Astrocyte (in vitro differentiated cells and primary cell): ENCODE results near the gene CSNK1E. TPM values are rescaled to one million over a fixed set of nuclear protein-coding genes. Genes with fewer than 3 reads are reported as not detected.

Experiments
- DNase-seq: peaks from one replicate; pipeline ENCODE4 v3.0.0-alpha.2; 2010; ENCODE audit warnings: low read depth
- FAIRE-seq: peaks from 2 replicates; lab custom pipeline; 2011; peaks lifted over from hg19 to GRCh38; lab: Jason Lieb, UNC
- H2AFZ ChIP-seq: 2 replicates; pipeline ENCODE4 v1.6.0; 2012; ENCODE audit warnings: low read depth, low read length, inconsistent platforms
- H3K27ac ChIP-seq: 2 replicates; pipeline ENCODE4 v1.5.1; 2011; ENCODE audit warnings: low read depth, low read length, inconsistent platforms
- H3K27me3 ChIP-seq: 2 replicates; pipeline ENCODE4 v1.6.0; 2011; ENCODE audit warnings: low read length, inconsistent platforms; ENCODE audit not compliant: insufficient read depth
- H3K36me3 ChIP-seq: 2 replicates; pipeline ENCODE4 v1.5.1; 2011; ENCODE audit warnings: low read length, inconsistent platforms; ENCODE audit not compliant: insufficient read depth
- H3K4me1 ChIP-seq: 2 replicates; pipeline ENCODE4 v1.5.1; 2011; ENCODE audit warnings: low read length, inconsistent platforms; ENCODE audit not compliant: insufficient read depth
- H3K4me2 ChIP-seq: 2 replicates; pipeline ENCODE4 v1.6.0; 2012; ENCODE audit warnings: low read length, inconsistent platforms
- H3K4me3 ChIP-seq: 2 replicates; pipeline ENCODE4 v1.5.1; 2011; ENCODE audit warnings: low read depth, mild to moderate bottlenecking, low read length, inconsistent platforms; ENCODE audit not compliant: insufficient read depth
- H3K79me2 ChIP-seq: 2 replicates; pipeline ENCODE4 v1.6.0; 2012; ENCODE audit warnings: mild to moderate bottlenecking, low read length, inconsistent platforms; ENCODE audit not compliant: insufficient read depth
- H3K9ac ChIP-seq: 2 replicates; pipeline ENCODE4 v1.6.0; 2012; ENCODE audit warnings: mild to moderate bottlenecking, low read length, inconsistent platforms
- H3K9me3 ChIP-seq: 2 replicates; pipeline ENCODE4 v1.5.1; 2012; ENCODE audit warnings: low read depth, mild to moderate bottlenecking, low read length, inconsistent platforms; ENCODE audit not compliant: insufficient read depth
- H4K20me1 ChIP-seq: 2 replicates; pipeline ENCODE4 v1.6.0; 2012; ENCODE audit warnings: low read length, inconsistent platforms; ENCODE audit not compliant: insufficient read depth
- H3K27ac Mint-ChIP-seq: one replicate; pipeline ENCODE4 v1.8.0; 2021; ENCODE audit warnings: mild to moderate bottlenecking, mixed read lengths; ENCODE audit not compliant: unreplicated experiment
- H3K27me3 Mint-ChIP-seq: one replicate; pipeline ENCODE4 v1.8.0; 2021; ENCODE audit warnings: low read depth, mixed read lengths; ENCODE audit not compliant: unreplicated experiment
- H3K36me3 Mint-ChIP-seq: one replicate; pipeline ENCODE4 v1.8.0; 2021; ENCODE audit warnings: low read depth, mixed read lengths; ENCODE audit not compliant: unreplicated experiment
- H3K4me1 Mint-ChIP-seq: one replicate; pipeline ENCODE4 v1.8.0; 2021; ENCODE audit warnings: low read depth, mixed read lengths; ENCODE audit not compliant: unreplicated experiment
- H3K4me3 Mint-ChIP-seq: one replicate; pipeline ENCODE4 v1.8.0; 2021; ENCODE audit warnings: mild to moderate bottlenecking, moderate library complexity, mixed read lengths; ENCODE audit not compliant: unreplicated experiment
- H3K9me3 Mint-ChIP-seq: one replicate; pipeline ENCODE4 v1.8.0; 2021; ENCODE audit warnings: mild to moderate bottlenecking, mixed read lengths; ENCODE audit not compliant: unreplicated experiment
- CTCF ChIP-seq: IDR thresholded peaks from 2 replicates; pipeline ENCODE4 v1.5.1; 2011; ENCODE audit warnings: low read depth, mild to moderate bottlenecking, inconsistent platforms, low read length, moderate library complexity; ENCODE audit not compliant: insufficient read depth
- EZH2 ChIP-seq: IDR thresholded peaks from 2 replicates; pipeline ENCODE4 v1.6.1; 2012; ENCODE audit warnings: mild to moderate bottlenecking, low read length, inconsistent platforms; ENCODE audit not compliant: insufficient read depth
- total RNA-seq: library from RNA; stranded (reverse); gene quantifications from 2 replicates; pipeline ENCODE4 v1.2.1, GENCODE V29; 2021

CSNK1E gene
- total RNA-seq, 1 donor from 2014 or later: 171 TPM

- Histone ChIP-seq H3K4me3 (peak overlapping the region; percentile 89), H3K27me3 (no peaks in the 10 kb centered on the region), H3K4me2 (peak overlapping the region; percentile 96), H3K9me3 (no peaks in the 10 kb centered on the region), H3K27ac (peak overlapping the region; percentile 91), H3K79me2 (peaks cover 68% of the 10 kb centered on the region), H3K4me1 (peaks cover 64% of the 10 kb centered on the region), H2AFZ (no peak overlapping the region), H3K36me3 (peaks cover 9% of the 10 kb centered on the region), H3K9ac (peak overlapping the region; percentile 100), H4K20me1 (peaks cover 63% of the 10 kb centered on the region)
- no peaks in the 10 kb centered on the region for H3K27me3 Mint-ChIP-seq
- TF ChIP-seq EZH2: no peak
- TF ChIP-seq CTCF: no peak
- peak overlapping the region; percentile 97 for H3K27ac Mint-ChIP-seq
- H3K4me3 Mint-ChIP-seq: peak overlapping the region; percentile 97
- peaks cover 50% of the 10 kb centered on the region for H3K4me1 Mint-ChIP-seq
- DNase-seq (peak; percentile 23), FAIRE-seq (no peak)
- peaks cover 6% of the 10 kb centered on the region for H3K36me3 Mint-ChIP-seq
- H3K9me3 Mint-ChIP-seq: no peaks in the 10 kb centered on the region
Observed at GRCh38 chr22:38314933-38315822, 2.1 kb downstream of the CSNK1E start.

GRCh38 chr22:38314051-38314932 is 2.9 kb downstream of the CSNK1E start:
- Mint-ChIP-seq H3K27ac (peak overlapping the region; percentile 66), H3K36me3 (peaks cover 6% of the 10 kb centered on the region), H3K27me3 (no peaks in the 10 kb centered on the region), H3K4me1 (peaks cover 52% of the 10 kb centered on the region), H3K4me3 (peak overlapping the region; percentile 97), H3K9me3 (no peaks in the 10 kb centered on the region)
- no peaks in the 10 kb centered on the region for H3K27me3 ChIP-seq
- peaks cover 9% of the 10 kb centered on the region for H3K36me3 ChIP-seq
- H3K4me3 ChIP-seq: peak overlapping the region; percentile 89
- no peaks in the 10 kb centered on the region for H3K9me3 ChIP-seq
- H3K79me2 ChIP-seq: peaks cover 77% of the 10 kb centered on the region
- peaks cover 72% of the 10 kb centered on the region for H4K20me1 ChIP-seq
- TF ChIP-seq EZH2 (no peak), CTCF (no peak)
- H3K4me1 ChIP-seq: peaks cover 71% of the 10 kb centered on the region
- peak; percentile 52 for DNase-seq
- peak overlapping the region; percentile 96 for H3K4me2 ChIP-seq
- peak overlapping the region; percentile 91 for H3K27ac ChIP-seq
- peak overlapping the region; percentile 100 for H3K9ac ChIP-seq
- no peak overlapping the region for H2AFZ ChIP-seq
- no peak for FAIRE-seq
